ENCODE results near the gene CRY2.

DNA sequence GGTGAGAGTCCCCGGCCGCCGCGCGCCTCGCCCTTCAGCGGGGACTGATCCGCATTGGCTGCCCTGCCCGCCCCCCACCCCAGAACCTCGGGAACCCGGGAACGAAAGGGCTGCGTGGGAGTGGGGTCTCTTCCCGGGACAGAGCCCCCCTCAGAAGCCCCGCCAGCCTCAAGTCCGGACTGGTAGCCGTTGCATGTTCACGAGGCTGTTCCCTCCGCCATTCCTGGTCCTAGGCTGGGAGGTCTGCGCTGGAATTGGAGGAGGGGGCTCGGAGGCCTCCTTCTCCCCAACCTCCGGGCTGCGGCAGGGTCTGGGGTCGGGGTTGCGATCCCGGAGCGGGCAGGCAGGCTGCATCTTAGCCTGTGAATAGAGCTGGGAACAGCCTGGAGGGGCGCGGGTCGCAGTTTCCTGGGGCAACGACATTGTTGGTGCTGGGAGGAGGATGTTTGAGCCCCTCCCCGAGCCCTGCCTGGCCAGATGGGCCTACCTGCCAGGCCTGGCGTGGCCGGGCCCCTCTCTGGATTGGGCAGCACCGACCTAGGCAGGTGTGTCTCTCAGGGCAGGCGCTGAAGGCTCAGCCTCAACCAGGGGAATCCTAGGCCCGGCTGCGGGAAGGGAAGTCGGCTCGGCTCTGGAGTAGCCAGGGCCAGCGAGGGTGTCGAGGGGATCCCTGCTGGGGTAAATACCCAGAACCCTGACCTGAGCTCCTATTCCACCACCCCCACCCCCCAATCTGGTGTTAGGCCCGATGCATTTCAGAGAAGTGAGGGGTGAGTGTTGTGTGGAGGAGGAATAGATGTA is 38.8 kb downstream of the CRY2 start:
- TF ChIP-seq, protein P1, sequence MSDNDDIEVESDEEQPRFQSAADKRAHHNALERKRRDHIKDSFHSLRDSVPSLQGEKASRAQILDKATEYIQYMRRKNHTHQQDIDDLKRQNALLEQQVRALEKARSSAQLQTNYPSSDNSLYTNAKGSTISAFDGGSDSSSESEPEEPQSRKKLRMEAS (IDR thresholded peaks at IDR 0.05; ENCODE audit: low read depth, low read length), result no peak
- TF ChIP-seq, protein P2, sequence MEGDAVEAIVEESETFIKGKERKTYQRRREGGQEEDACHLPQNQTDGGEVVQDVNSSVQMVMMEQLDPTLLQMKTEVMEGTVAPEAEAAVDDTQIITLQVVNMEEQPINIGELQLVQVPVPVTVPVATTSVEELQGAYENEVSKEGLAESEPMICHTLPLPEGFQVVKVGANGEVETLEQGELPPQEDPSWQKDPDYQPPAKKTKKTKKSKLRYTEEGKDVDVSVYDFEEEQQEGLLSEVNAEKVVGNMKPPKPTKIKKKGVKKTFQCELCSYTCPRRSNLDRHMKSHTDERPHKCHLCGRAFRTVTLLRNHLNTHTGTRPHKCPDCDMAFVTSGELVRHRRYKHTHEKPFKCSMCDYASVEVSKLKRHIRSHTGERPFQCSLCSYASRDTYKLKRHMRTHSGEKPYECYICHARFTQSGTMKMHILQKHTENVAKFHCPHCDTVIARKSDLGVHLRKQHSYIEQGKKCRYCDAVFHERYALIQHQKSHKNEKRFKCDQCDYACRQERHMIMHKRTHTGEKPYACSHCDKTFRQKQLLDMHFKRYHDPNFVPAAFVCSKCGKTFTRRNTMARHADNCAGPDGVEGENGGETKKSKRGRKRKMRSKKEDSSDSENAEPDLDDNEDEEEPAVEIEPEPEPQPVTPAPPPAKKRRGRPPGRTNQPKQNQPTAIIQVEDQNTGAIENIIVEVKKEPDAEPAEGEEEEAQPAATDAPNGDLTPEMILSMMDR (IDR thresholded peaks at IDR 0.05; ENCODE audit: low read depth, low read length), result no peak
- TF ChIP-seq POLR2A (IDR thresholded peaks at IDR 0.05; ENCODE audit: extremely low read depth, insufficient read length) (no peak), MYC (IDR thresholded peaks at IDR 0.05; ENCODE audit: low read depth, low read length) (no peak)
